Right cardiac atrium (tissue), 5 donors: ENCODE measurements around the gene PRR15L. TPM values are rescaled to one million over a fixed set of nuclear protein-coding genes. Genes with fewer than 3 reads are reported as not detected.
"Not testable (repeated sequence)": the region's sequence is repeated elsewhere in the genome, so short reads cannot be mapped to it uniquely, and the experiment has no call there.

ENCODE experiments used
- ATAC-seq, 2 donors: fragments of 200-7000 bp; cut with Tn5 transposase; one replicate each; pipeline versions ENCODE4 v1.8.0 to v1.9.1; 2020; ENCODE audit warnings: moderate library complexity in 2 of 2, mild to moderate bottlenecking in 1 of 2
- DNase-seq, 3 donors: peaks; one replicate each; pipeline ENCODE4 v3.0.0-alpha.2; 2020
- H3K27ac ChIP-seq: one replicate; pipeline ENCODE4 v1.5.1; 2013; ENCODE audit warnings: mild to moderate bottlenecking, low read length, control low read depth, moderate library complexity
- H3K27me3 ChIP-seq: one replicate; pipeline ENCODE4 v1.6.1; 2013; ENCODE audit not compliant: control insufficient read depth, insufficient read depth
- H3K4me1 ChIP-seq: one replicate; pipeline ENCODE4 v1.6.1; 2013; ENCODE audit warnings: low read length; ENCODE audit not compliant: control insufficient read depth, insufficient read depth
- H3K4me3 ChIP-seq: one replicate; pipeline ENCODE4 v1.5.1; 2013; ENCODE audit warnings: low read length, control low read depth
- H3K9me3 ChIP-seq: one replicate; pipeline ENCODE4 v1.6.1; 2013; ENCODE audit warnings: low read length; ENCODE audit not compliant: control insufficient read depth
- WGBS: extraction: QIAGEN DNeasy Blood & Tissue Kit; methylation state at CpG from one replicate; pipeline ENCODE4 v1.1.7; 2013; 5-methylcytosine and 5-hydroxymethylcytosine counted together
- intact Hi-C, 4 donors: fragments of 100-400 bp; cut with DNase I; formaldehyde crosslinking; loops; one replicate each; pipeline versions ENCODE4 v1.11.0 to v1.14.0; 2022 to 2023
- long read RNA-seq, 4 donors: library from polyadenylated mRNA; unstranded; transcript quantifications; one replicate each; pipeline ENCODE4 v2.0.0, GENCODE V29; 2020 to 2021
- polyA plus RNA-seq: library from polyadenylated mRNA; stranded (reverse); fragments of 200-250 nt; gene quantifications from one replicate; pipeline ENCODE4 v1.2.3, GENCODE V29; 2013
- total RNA-seq, 4 donors: library from RNA; stranded (reverse); fragmentation: NEBNext Ultra II Directional; extraction: Animal tissue kit (Norgen Biotek cat#: 25700); gene quantifications; one replicate each; pipeline ENCODE4 v1.2.1, GENCODE V29; 2021
- donor health status: healthy with polysubstance abuse.
- donor health status: DM: no; HTN: yes; CAD: no.
- donor health status: DM: no; HTN: no; CAD: no.
- donor health status: DM: no; HTN: yes; CAD: no; lungs with severe emphysema.
- donor health status: DM: yes; HTN: yes; CAD: no.

PRR15L gene
- not detected for total RNA-seq
- polyA plus RNA-seq: not detected
- long read RNA-seq, donor 1: 0 reads
- long read RNA-seq, donor 2: 0 reads
- long read RNA-seq, donor 3: 0 reads
- long read RNA-seq, donor 4: 0 reads

- no peak within 1 kb of the TSS for H3K4me3 ChIP-seq
- intact Hi-C loops: loop anchor here in 1 of 4 donors (10.0 kb wide), 1 partner anchor 63 kb away; the partner anchor contains the start of gene SP2
- WGBS: 48% methylated on average over 16 of the region's 16 CpGs
- no peak within 1 kb of the TSS for H3K27ac ChIP-seq
- no peak for DNase-seq
- no peaks in the 10 kb centered on the region for H3K27me3 ChIP-seq
- no peaks in the 10 kb centered on the region for H3K9me3 ChIP-seq
- no peak for ATAC-seq
- no peaks in the 10 kb centered on the region for H3K4me1 ChIP-seq
Measured at GRCh38 chr17:47957591-47958490, at the start of gene PRR15L. PRR15L (minus strand) TSS chr17:47957883; CDS start chr17:47953234, 4,649 bp downstream.

- intact Hi-C loops: no loop called here
- Histone ChIP-seq H3K4me1 (no peaks in the 10 kb centered on the region), H3K27me3 (no peaks in the 10 kb centered on the region), H3K9me3 (no peaks in the 10 kb centered on the region), H3K27ac (no peak overlapping the region), H3K4me3 (no peak overlapping the region)
- DNase-seq (no peak), ATAC-seq (no peak)
- 89% methylated on average over 12 of the region's 12 CpGs for WGBS
Measured at GRCh38 chr17:48006936-48007709, 49.4 kb upstream of the PRR15L start.

GRCh38 chr17:48004983-48005382, 47.3 kb upstream of the PRR15L start:
- Histone ChIP-seq H3K27ac (no peak overlapping the region), H3K4me1 (no peaks in the 10 kb centered on the region), H3K9me3 (no peaks in the 10 kb centered on the region), H3K4me3 (no peak overlapping the region), H3K27me3 (no peaks in the 10 kb centered on the region)
- ATAC-seq: no peak
- DNase-seq: no peak
- WGBS: 48% methylated on average over 3 of the region's 3 CpGs
- intact Hi-C loops: no loop called here

- Histone ChIP-seq H3K27me3 (no peaks in the 10 kb centered on the region), H3K27ac (no peak overlapping the region), H3K4me3 (no peak overlapping the region), H3K9me3 (no peaks in the 10 kb centered on the region), H3K4me1 (no peaks in the 10 kb centered on the region)
- ATAC-seq (no peak), DNase-seq (no peak)
- intact Hi-C loops: no loop called here
- 78% methylated on average over 17 of the region's 17 CpGs for WGBS
Measured at GRCh38 chr17:48003417-48004151, 45.9 kb upstream of the PRR15L start.

GRCh38 chr17:48002916-48003416, 45.3 kb upstream of the PRR15L start:
- no peak for DNase-seq
- intact Hi-C loops: no loop called here
- Histone ChIP-seq H3K27ac (no peak overlapping the region), H3K27me3 (no peaks in the 10 kb centered on the region), H3K4me1 (no peaks in the 10 kb centered on the region), H3K9me3 (no peaks in the 10 kb centered on the region), H3K4me3 (no peak overlapping the region)
- no peak for ATAC-seq
- 59% methylated on average over 7 of the region's 7 CpGs for WGBS

GRCh38 chr17:48002266-48002915, 44.7 kb upstream of the PRR15L start:
- Histone ChIP-seq H3K4me1 (no peaks in the 10 kb centered on the region), H3K27ac (peak overlapping the region; percentile 76)
- 31% methylated on average over 4 of the region's 4 CpGs for WGBS

GRCh38 chr17:48001657-48002056, 44.0 kb upstream of the PRR15L start:
- H3K27ac ChIP-seq, intact Hi-C loops, H3K4me1 ChIP-seq: not testable (repeated sequence)

More at GRCh38 chr17:48002266-48002915, 44.7 kb upstream of the PRR15L start:
- H3K4me3 ChIP-seq: no peak overlapping the region
- peak; percentile 32 to 59 for ATAC-seq
- DNase-seq: no peak
- intact Hi-C loops: no loop called here
- no peaks in the 10 kb centered on the region for H3K27me3 ChIP-seq
- no peaks in the 10 kb centered on the region for H3K9me3 ChIP-seq

GRCh38 chr17:48001197-48001596, 43.5 kb upstream of the PRR15L start:
- 88% methylated on average over 1 of the region's 1 CpG for WGBS
- ATAC-seq: no peak
- intact Hi-C loops: no loop called here

More at GRCh38 chr17:48001657-48002056, 44.0 kb upstream of the PRR15L start:
- not testable (repeated sequence) for H3K27me3 ChIP-seq, DNase-seq, H3K9me3 ChIP-seq, H3K4me3 ChIP-seq, ATAC-seq
- 96% methylated on average over 5 of the region's 5 CpGs for WGBS

GRCh38 chr17:47999582-47999981, 41.9 kb upstream of the PRR15L start:
- no peaks in the 10 kb centered on the region for H3K9me3 ChIP-seq
- intact Hi-C loops: no loop called here
- 51% methylated on average over 4 of the region's 4 CpGs for WGBS
- no peak overlapping the region for H3K27ac ChIP-seq
- ATAC-seq (no peak), DNase-seq (no peak)
- H3K27me3 ChIP-seq: no peaks in the 10 kb centered on the region
- H3K4me1 ChIP-seq: no peaks in the 10 kb centered on the region
- H3K4me3 ChIP-seq: no peak overlapping the region

More at GRCh38 chr17:48001197-48001596, 43.5 kb upstream of the PRR15L start:
- no peaks in the 10 kb centered on the region for H3K4me1 ChIP-seq
- no peak overlapping the region for H3K27ac ChIP-seq
- DNase-seq: no peak
- no peaks in the 10 kb centered on the region for H3K27me3 ChIP-seq
- no peaks in the 10 kb centered on the region for H3K9me3 ChIP-seq
- no peak overlapping the region for H3K4me3 ChIP-seq

GRCh38 chr17:47998044-47998443, 40.4 kb upstream of the PRR15L start:
- Histone ChIP-seq H3K4me3 (no peak overlapping the region), H3K9me3 (no peaks in the 10 kb centered on the region), H3K4me1 (peaks cover 2% of the 10 kb centered on the region), H3K27ac (no peak overlapping the region), H3K27me3 (no peaks in the 10 kb centered on the region)
- ATAC-seq: no peak
- WGBS: 93% methylated on average over 7 of the region's 7 CpGs
- DNase-seq: no peak
- intact Hi-C loops: no loop called here
